Naive thymus-derived CD4-positive, alpha-beta T cell (primary cell): Measurements from ENCODE around the gene ACSS1. TPM values are rescaled to one million over a fixed set of nuclear protein-coding genes. Genes with fewer than 3 reads are reported as not detected.

Experiments
- ATAC-seq: fragments of 150-1000 bp; cut with Tn5 transposase; 2 replicates; pipeline ENCODE4 v1.10.0; 2021; ENCODE audit warnings: mild to moderate bottlenecking, moderate library complexity
- CTCF ChIA-PET: fragments of 350-600 bp; sonication (Branson Sonifier 250); formaldehyde crosslinking; loops from one replicate; lab custom pipeline; 2021; ENCODE audit warnings: antibody characterized with exemption; lab: Charles Lee
- POLR2A ChIA-PET: fragments of 350-600 bp; sonication (Branson Sonifier 250); formaldehyde crosslinking; loops from one replicate; lab custom pipeline; 2021; ENCODE audit warnings: antibody characterized with exemption, inconsistent platforms; lab: Charles Lee
- DNase-seq, 9 donors: peaks; one replicate each; pipeline versions ENCODE4 v3.0.0 to v3.0.0-alpha.2; 2020 to 2022; ENCODE audit warnings: mixed read lengths in 1 of 9
- H3K27ac ChIP-seq: one replicate; pipeline ENCODE4 v1.7.0; 2013; ENCODE audit warnings: mild to moderate bottlenecking, low read depth, low read length, moderate library complexity
- H3K27me3 ChIP-seq, 2 donors: one replicate each; pipeline ENCODE4 v1.7.0; 2013; ENCODE audit warnings: low read length in 2 of 2, mild to moderate bottlenecking in 2 of 2, moderate library complexity in 2 of 2; ENCODE audit not compliant: control insufficient read depth in 2 of 2, insufficient read depth in 2 of 2
- H3K36me3 ChIP-seq, 3 experiments: 1 replicate in 2 of 3; 2 replicates in 1 of 3; pipeline ENCODE4 v1.7.0; 2013; ENCODE audit warnings: low read length in 3 of 3, mild to moderate bottlenecking in 3 of 3, moderate library complexity in 1 of 3; ENCODE audit not compliant: insufficient read depth in 3 of 3, control insufficient read depth in 2 of 3
- H3K4me1 ChIP-seq, 2 donors: one replicate each; pipeline ENCODE4 v1.7.0; 2013; ENCODE audit warnings: low read length in 2 of 2, mild to moderate bottlenecking in 2 of 2, moderate library complexity in 1 of 2; ENCODE audit not compliant: control insufficient read depth in 2 of 2, insufficient read depth in 2 of 2
- H3K4me3 ChIP-seq: 2 replicates; pipeline ENCODE4 v1.7.0; 2013; ENCODE audit warnings: mild to moderate bottlenecking, low read length
- H3K9me3 ChIP-seq, 3 experiments: 1 replicate in 2 of 3; 2 replicates in 1 of 3; pipeline ENCODE4 v1.7.0; 2013; ENCODE audit warnings: low read length in 3 of 3; ENCODE audit not compliant: control insufficient read depth in 2 of 3
- H3K27ac Mint-ChIP-seq, 9 donors: one replicate each; pipeline ENCODE4 v1.8.0; 2020 to 2022; ENCODE audit warnings: mixed read lengths in 9 of 9, mild to moderate bottlenecking in 8 of 9, moderate library complexity in 5 of 9, inconsistent platforms in 2 of 9
- H3K27me3 Mint-ChIP-seq, 5 donors: one replicate each; pipeline ENCODE4 v1.8.0; 2021 to 2022; ENCODE audit warnings: mixed read lengths in 5 of 5, mild to moderate bottlenecking in 1 of 5
- H3K36me3 Mint-ChIP-seq, 5 donors: one replicate each; pipeline ENCODE4 v1.8.0; 2020 to 2022; ENCODE audit warnings: mixed read lengths in 5 of 5, mild to moderate bottlenecking in 3 of 5, inconsistent platforms in 1 of 5
- H3K4me1 Mint-ChIP-seq, 7 donors: one replicate each; pipeline ENCODE4 v1.8.0; 2020 to 2022; ENCODE audit warnings: mixed read lengths in 7 of 7, mild to moderate bottlenecking in 3 of 7, inconsistent platforms in 1 of 7
- H3K4me3 Mint-ChIP-seq, 10 donors: one replicate each; pipeline ENCODE4 v1.8.0; 2020 to 2022; ENCODE audit warnings: mild to moderate bottlenecking in 10 of 10, mixed read lengths in 10 of 10, moderate library complexity in 6 of 10, inconsistent platforms in 2 of 10
- H3K9me3 Mint-ChIP-seq, 11 donors: one replicate each; pipeline ENCODE4 v1.8.0; 2020 to 2022; ENCODE audit warnings: mixed read lengths in 11 of 11, mild to moderate bottlenecking in 4 of 11, inconsistent platforms in 1 of 11, moderate library complexity in 1 of 11
- intact Hi-C, 2 donors: fragments of 100-400 bp; cut with micrococcal nuclease; formaldehyde crosslinking; loops; one replicate each; pipeline ENCODE4 v1.15.1; 2023
- polyA plus RNA-seq, 2 donors: library from polyadenylated mRNA; unstranded; fragments of 300-500 nt; fragmentation: Illumina TruSeq; gene quantifications; one replicate each; pipeline ENCODE4 v1.2.3, GENCODE V29; 2021
- total RNA-seq, 6 experiments: library from RNA in 5 of 6; stranded (reverse) in 5 of 6; gene quantifications; 1 replicate in 5 of 6; 2 replicates in 1 of 6; pipeline ENCODE4 v1.2.3 and lab custom pipeline; 2021 to 2026

The ACSS1 gene
- total and polyA plus RNA-seq, 7 experiments from 2014 or later = 33.1 to 51.7 (median 39.7) TPM

GRCh38 chr20:24992487-24993205, 65.3 kb downstream of the ACSS1 start, which contains the start of gene APMAP:
APMAP (minus strand) TSS chr20:24992751; CDS start chr20:24992688, 63 bp downstream.
- ChIA-PET POLR2A (interaction anchor here (0.6 to 7.6 kb wide), 9 partner anchors 43 to 1068 kb away, joined by 3 to 95 read pairs (median 5); partner anchors contain the start of genes ACSS1, CST7 and ENTPD6), CTCF (interaction anchor here (1.2 to 4.0 kb wide), 5 partner anchors 66 to 406 kb away, joined by 5 to 122 read pairs (median 10); partner anchors contain the start of gene ACSS1)
- peaks cover 27 to 36% of the 10 kb centered on the region in 2 donors for H3K4me1 ChIP-seq
- Mint-ChIP-seq H3K27ac (peak within 1 kb of the TSS; percentile 93 to 98 (median 97)), H3K4me1 (peaks cover 39 to 71% (median 57%) of the 10 kb centered on the region in 7 donors), H3K27me3 (peaks cover 0 to 16% (median 0%) of the 10 kb centered on the region in 5 donors), H3K9me3 (no peaks in the 10 kb centered on the region), H3K36me3 (peaks cover 0 to 14% (median 0%) of the 10 kb centered on the region in 5 donors), H3K4me3 (peak within 1 kb of the TSS; percentile 88 to 96 (median 94))
- ATAC-seq = peak; percentile 96
- peak within 1 kb of the TSS; percentile 90 for H3K4me3 ChIP-seq
- peak; percentile 88 to 97 (median 94) for DNase-seq
- no peaks in the 10 kb centered on the region for H3K9me3 ChIP-seq
- peak within 1 kb of the TSS; percentile 97 for H3K27ac ChIP-seq
- intact Hi-C loops = loop anchor here (1.0 to 10.0 kb wide), 22 partner anchors 43 to 1642 kb away; partner anchors contain the start of genes ABHD12 (in 2 of the 2), ACSS1 (in 2 of the 2), CST7 (in 2 of the 2) and ENTPD6 (in 1 of the 2)
- H3K27me3 ChIP-seq = no peaks in the 10 kb centered on the region
- H3K36me3 ChIP-seq = peaks cover 0 to 3% (median 0%) of the 10 kb centered on the region in 3 experiments

GRCh38 chr20:24991897-24992486, 65.9 kb downstream of the ACSS1 start:
- CTCF ChIA-PET = interaction anchor here (1.2 to 3.8 kb wide), 2 partner anchors 67 to 73 kb away, joined by 5 to 39 read pairs; partner anchors contain the start of gene ACSS1
- Mint-ChIP-seq H3K36me3 (peaks cover 0 to 18% (median 0%) of the 10 kb centered on the region in 5 donors), H3K27me3 (peaks cover 0 to 9% (median 0%) of the 10 kb centered on the region in 5 donors), H3K4me1 (peaks cover 40 to 72% (median 61%) of the 10 kb centered on the region in 7 donors), H3K9me3 (no peaks in the 10 kb centered on the region), H3K4me3 (peak overlapping the region; percentile 88 to 96 (median 94)), H3K27ac (peak overlapping the region; percentile 93 to 98 (median 97))
- Histone ChIP-seq H3K4me3 (peak overlapping the region; percentile 90), H3K9me3 (no peaks in the 10 kb centered on the region), H3K27ac (peak overlapping the region; percentile 97), H3K4me1 (peaks cover 27 to 42% of the 10 kb centered on the region in 2 donors), H3K36me3 (peaks cover 0 to 3% (median 0%) of the 10 kb centered on the region in 3 experiments), H3K27me3 (no peaks in the 10 kb centered on the region)
- peak in 1 of 9 donors; percentile 11 for DNase-seq
- peak; percentile 3 for ATAC-seq
- POLR2A ChIA-PET = interaction anchor here (0.6 to 7.6 kb wide), 6 partner anchors 43 to 1067 kb away, joined by 3 to 95 read pairs (median 10); partner anchors contain the start of genes ACSS1 and CST7
- intact Hi-C loops = loop anchor here (1.0 to 10.0 kb wide), 23 partner anchors 43 to 1642 kb away; partner anchors contain the start of genes ABHD12 (in 2 of the 2), ACSS1 (in 2 of the 2), CST7 (in 2 of the 2) and ENTPD6 (in 1 of the 2)

GRCh38 chr20:24990810-24991252, 67.1 kb downstream of the ACSS1 start:
- no peak for DNase-seq
- H3K4me1 ChIP-seq = peaks cover 27 to 53% of the 10 kb centered on the region in 2 donors
- ChIA-PET POLR2A (interaction anchor here (7.6 kb wide), 1 partner anchor 66 kb away, joined by 95 read pairs; the partner anchor contains the start of gene ACSS1), CTCF (no interaction called here)
- peaks cover 0 to 3% (median 0%) of the 10 kb centered on the region in 3 experiments for H3K36me3 ChIP-seq
- peaks cover 0 to 6% (median 0%) of the 10 kb centered on the region in 5 donors for H3K27me3 Mint-ChIP-seq
- H3K9me3 Mint-ChIP-seq = no peaks in the 10 kb centered on the region
- H3K27ac ChIP-seq = no peak overlapping the region
- no peaks in the 10 kb centered on the region for H3K27me3 ChIP-seq
- H3K4me3 ChIP-seq = peak overlapping the region; percentile 90
- peaks cover 46 to 82% (median 71%) of the 10 kb centered on the region in 7 donors for H3K4me1 Mint-ChIP-seq
- H3K27ac Mint-ChIP-seq = peak overlapping the region in 6 of 9 donors; percentile 24 to 98 (median 96)
- intact Hi-C loops = loop anchor here (1.0 to 10.0 kb wide), 8 partner anchors 59 to 1569 kb away; partner anchors contain the start of genes NANP (in 1 of the 2) and NAPB (in 1 of the 2)
- H3K4me3 Mint-ChIP-seq = peak overlapping the region; percentile 74 to 96 (median 94)
- peaks cover 0 to 18% (median 0%) of the 10 kb centered on the region in 5 donors for H3K36me3 Mint-ChIP-seq
- H3K9me3 ChIP-seq = no peaks in the 10 kb centered on the region
- ATAC-seq = no peak

- H3K36me3 ChIP-seq = peaks cover 0 to 3% (median 0%) of the 10 kb centered on the region in 3 experiments
- Mint-ChIP-seq H3K9me3 (no peaks in the 10 kb centered on the region), H3K36me3 (peaks cover 0 to 20% (median 1%) of the 10 kb centered on the region in 5 donors), H3K27ac (no peak overlapping the region), H3K4me1 (peaks cover 50 to 89% (median 78%) of the 10 kb centered on the region in 7 donors), H3K4me3 (peak overlapping the region in 2 of 10 donors; percentile 12 to 30), H3K27me3 (no peaks in the 10 kb centered on the region)
- DNase-seq (peak in 1 of 9 donors; percentile 10), ATAC-seq (no peak)
- H3K27me3 ChIP-seq = no peaks in the 10 kb centered on the region
- intact Hi-C loops = no loop called here
- H3K4me1 ChIP-seq = peaks cover 22 to 68% of the 10 kb centered on the region in 2 donors
- no peaks in the 10 kb centered on the region for H3K9me3 ChIP-seq
- no peak overlapping the region for H3K4me3 ChIP-seq
- no peak overlapping the region for H3K27ac ChIP-seq
- ChIA-PET POLR2A (interaction anchor here (7.6 kb wide), 1 partner anchor 67 kb away, joined by 95 read pairs; the partner anchor contains the start of gene ACSS1), CTCF (no interaction called here)
Observed at GRCh38 chr20:24989162-24989561, 68.8 kb downstream of the ACSS1 start.

- Mint-ChIP-seq H3K27me3 (no peaks in the 10 kb centered on the region), H3K36me3 (peaks cover 6 to 28% (median 11%) of the 10 kb centered on the region in 5 donors), H3K4me3 (peak overlapping the region in 2 of 10 donors; percentile 17 to 53), H3K27ac (peak overlapping the region in 1 of 9 donors; percentile 10), H3K4me1 (peaks cover 43 to 83% (median 75%) of the 10 kb centered on the region in 7 donors), H3K9me3 (no peaks in the 10 kb centered on the region)
- ChIA-PET POLR2A (no interaction called here), CTCF (interaction anchor here (0.6 kb wide), 1 partner anchor 84 kb away, joined by 3 read pairs; no protein-coding TSS in a partner anchor)
- no peaks in the 10 kb centered on the region for H3K9me3 ChIP-seq
- intact Hi-C loops = no loop called here
- no peak overlapping the region for H3K27ac ChIP-seq
- no peak for ATAC-seq
- DNase-seq = peak in 1 of 9 donors; percentile 14
- H3K27me3 ChIP-seq = no peaks in the 10 kb centered on the region
- peaks cover 22 to 70% of the 10 kb centered on the region in 2 donors for H3K4me1 ChIP-seq
- H3K36me3 ChIP-seq = peaks cover 0 to 5% (median 0%) of the 10 kb centered on the region in 3 experiments
- no peak overlapping the region for H3K4me3 ChIP-seq
Observed at GRCh38 chr20:24987873-24988835, 69.8 kb downstream of the ACSS1 start.
